Measurements from ENCODE around the gene SLC10A7. TPM values are rescaled to one million over a fixed set of nuclear protein-coding genes. Genes with fewer than 3 reads are reported as not detected.

The SLC10A7 gene
- total RNA-seq, 2 experiments from 2014 or later, result 8.7 to 9.9 TPM

- Mint-ChIP-seq H3K27me3 (no peaks in the 10 kb centered on the region), H3K27ac (peak overlapping the region; percentile 80), H3K9me3 (peaks cover 6% of the 10 kb centered on the region), H3K4me1 (ENCODE audit: low read depth) (peaks cover 28% of the 10 kb centered on the region), H3K36me3 (ENCODE audit: low read depth) (peaks cover 10% of the 10 kb centered on the region), H3K4me3 (peak overlapping the region; percentile 72)
- CTCF ChIA-PET, result no interaction called here
- H3K27me3 ChIP-seq (ENCODE audit: control insufficient read depth in 1 of 2, insufficient read depth in 2 of 2, low read length in 2 of 2), result no peaks in the 10 kb centered on the region
- ATAC-seq (ENCODE audit: poor library complexity) (peak; percentile 95), DNase-seq (peak in 3 of 14 experiments; percentile 55 to 78 (median 59))
- TF ChIP-seq CTCF (IDR thresholded peaks at IDR 0.05), result no peak
- POLR2A ChIA-PET, result no interaction called here
- H3K4me1 ChIP-seq (ENCODE audit: insufficient read depth, low read length), result no peaks in the 10 kb centered on the region
- H3K9me3 ChIP-seq (ENCODE audit: control insufficient read depth in 1 of 2, insufficient read depth in 1 of 2, low read length in 2 of 2), result no peaks in the 10 kb centered on the region
- no peak overlapping the region for H3K4me3 ChIP-seq (ENCODE audit: low read length)
- H3K27ac ChIP-seq (ENCODE audit: low read depth in 1 of 2, low read length in 2 of 2), result peak overlapping the region; percentile 13 to 66
- no peaks in the 10 kb centered on the region for H3K36me3 ChIP-seq (ENCODE audit: insufficient read depth, low read length)
- intact Hi-C loops (cut with DNase I, micrococcal nuclease), result no loop called here
Measured at GRCh38 chr4:146458594-146458993, 63.1 kb downstream of the SLC10A7 start.

- Mint-ChIP-seq H3K9me3 (peaks cover 6% of the 10 kb centered on the region), H3K27me3 (no peaks in the 10 kb centered on the region), H3K27ac (no peak overlapping the region), H3K36me3 (ENCODE audit: low read depth) (peaks cover 10% of the 10 kb centered on the region), H3K4me3 (no peak overlapping the region), H3K4me1 (ENCODE audit: low read depth) (peaks cover 31% of the 10 kb centered on the region)
- no peak for TF ChIP-seq CTCF (IDR thresholded peaks at IDR 0.05)
- ATAC-seq (ENCODE audit: poor library complexity), result no peak
- H3K9me3 ChIP-seq (ENCODE audit: control insufficient read depth in 1 of 2, insufficient read depth in 1 of 2, low read length in 2 of 2), result no peaks in the 10 kb centered on the region
- no peaks in the 10 kb centered on the region for H3K36me3 ChIP-seq (ENCODE audit: insufficient read depth, low read length)
- DNase-seq, result no peak
- no peaks in the 10 kb centered on the region for H3K4me1 ChIP-seq (ENCODE audit: insufficient read depth, low read length)
- intact Hi-C loops (cut with DNase I, micrococcal nuclease), result no loop called here
- H3K4me3 ChIP-seq (ENCODE audit: low read length), result no peak overlapping the region
- H3K27me3 ChIP-seq (ENCODE audit: control insufficient read depth in 1 of 2, insufficient read depth in 2 of 2, low read length in 2 of 2), result no peaks in the 10 kb centered on the region
- H3K27ac ChIP-seq (ENCODE audit: low read depth in 1 of 2, low read length in 2 of 2), result no peak overlapping the region
- ChIA-PET CTCF (no interaction called here), POLR2A (no interaction called here)
Measured at GRCh38 chr4:146456681-146457080, 65.1 kb downstream of the SLC10A7 start.

GRCh38 chr4:146453181-146453807 is 68.4 kb downstream of the SLC10A7 start:
- Histone ChIP-seq H3K4me3 (ENCODE audit: low read length) (no peak overlapping the region), H3K27me3 (ENCODE audit: control insufficient read depth in 1 of 2, insufficient read depth in 2 of 2, low read length in 2 of 2) (no peaks in the 10 kb centered on the region), H3K36me3 (ENCODE audit: insufficient read depth, low read length) (no peaks in the 10 kb centered on the region), H3K27ac (ENCODE audit: low read depth in 1 of 2, low read length in 2 of 2) (no peak overlapping the region), H3K9me3 (ENCODE audit: control insufficient read depth in 1 of 2, insufficient read depth in 1 of 2, low read length in 2 of 2) (no peaks in the 10 kb centered on the region), H3K4me1 (ENCODE audit: insufficient read depth, low read length) (no peaks in the 10 kb centered on the region)
- no peak for TF ChIP-seq CTCF (IDR thresholded peaks at IDR 0.05)
- Mint-ChIP-seq H3K4me3 (no peak overlapping the region), H3K9me3 (peaks cover 5% of the 10 kb centered on the region), H3K4me1 (ENCODE audit: low read depth) (peaks cover 31% of the 10 kb centered on the region), H3K27me3 (no peaks in the 10 kb centered on the region), H3K27ac (no peak overlapping the region), H3K36me3 (ENCODE audit: low read depth) (peaks cover 6% of the 10 kb centered on the region)
- no peak for ATAC-seq (ENCODE audit: poor library complexity)
- intact Hi-C loops (cut with DNase I, micrococcal nuclease), result no loop called here
- POLR2A ChIA-PET, result no interaction called here
- CTCF ChIA-PET, result no interaction called here
- DNase-seq, result no peak

All from CD4-positive, alpha-beta T cell (primary cell).